NAMALWA (cell line): ENCODE data around the gene TBC1D9.
A peak's percentile ranks its signal among the peaks of the same experiment; 100 is the strongest.

Experiments
- DNase-seq: peaks from one replicate; pipeline ENCODE4 v3.0.0-alpha.2; 2015; ENCODE audit warnings: low spot score

TBC1D9 gene

DNA sequence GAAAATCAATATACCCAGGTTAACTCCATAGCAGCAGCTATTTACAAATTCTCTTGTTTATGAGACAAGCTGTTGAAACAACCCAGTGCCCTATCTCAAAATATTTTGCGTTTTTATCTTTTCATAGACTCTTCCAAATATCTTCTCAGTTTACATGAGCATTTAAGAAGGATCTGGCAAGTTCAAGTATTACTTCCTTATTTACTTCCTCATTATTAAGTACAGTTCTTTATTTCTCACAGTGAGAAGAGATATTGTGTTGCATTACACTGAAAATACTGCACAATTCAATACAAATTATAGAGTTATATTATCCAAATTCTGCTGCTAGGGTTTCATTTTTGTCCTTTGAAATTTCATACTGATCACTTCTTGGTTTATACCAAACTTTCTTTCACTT lies 143.8 kb downstream of the TBC1D9 start:
- no peak for DNase-seq

DNA sequence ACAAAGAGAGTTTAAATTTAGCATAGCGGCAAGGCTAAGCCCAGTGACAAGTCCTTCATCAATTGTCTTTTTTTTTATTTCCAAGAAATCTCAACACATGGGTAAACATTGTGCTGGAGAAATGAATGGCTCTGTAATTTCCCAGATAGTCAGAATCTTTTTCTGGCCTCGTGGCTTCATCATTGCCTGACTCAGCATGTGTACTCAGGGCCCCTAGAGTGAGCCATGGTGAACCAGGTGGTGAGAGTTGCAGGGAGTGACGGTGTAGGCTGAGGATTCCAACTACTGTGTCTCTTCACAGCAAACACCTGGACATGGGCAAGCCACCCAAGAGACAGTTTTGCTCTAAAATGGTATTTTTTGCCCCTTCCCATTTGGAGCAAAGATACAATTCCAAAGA lies 144.3 kb downstream of the TBC1D9 start:
- no peak for DNase-seq

DNA sequence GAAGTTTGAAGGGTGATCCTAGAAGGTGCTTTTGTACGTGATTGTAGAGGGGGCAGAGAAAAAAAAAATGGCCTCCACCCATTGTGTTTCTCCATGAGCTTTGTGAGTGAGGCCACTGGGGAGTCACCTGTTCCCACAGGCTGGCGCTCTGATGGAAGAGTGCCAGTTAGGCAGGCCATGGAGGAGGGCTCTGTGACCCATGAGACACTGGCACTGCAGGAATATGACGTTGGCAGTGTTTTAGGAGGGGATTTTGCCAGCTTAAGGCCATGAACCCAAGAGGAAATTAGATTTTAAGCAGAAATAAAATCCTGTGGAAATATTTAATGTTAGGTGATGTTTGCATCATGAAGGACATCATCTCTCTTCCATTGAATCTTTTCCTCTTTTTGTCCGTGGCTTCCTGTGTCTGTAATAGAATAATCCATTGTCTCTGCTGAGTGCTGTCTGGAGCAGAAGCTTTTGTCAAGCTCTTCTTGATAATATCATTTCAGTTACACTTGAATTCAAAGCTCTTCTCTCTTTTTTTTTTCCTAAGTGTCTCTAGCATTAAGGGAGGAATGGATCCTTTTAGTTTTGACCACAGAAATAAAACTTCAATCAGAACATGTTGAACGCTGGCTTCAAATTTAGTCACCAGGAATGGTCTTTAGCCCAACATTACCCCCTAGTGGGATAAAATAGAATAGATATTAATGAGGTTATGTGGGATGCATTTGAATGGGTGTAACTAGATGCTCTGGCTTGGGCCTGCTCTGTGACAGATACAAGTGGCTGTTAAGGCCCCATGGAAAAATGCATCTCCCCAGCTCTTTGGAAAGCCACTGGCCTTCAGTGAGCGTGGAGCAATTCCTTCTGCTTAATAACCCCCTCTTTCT lies 146.4 kb downstream of the TBC1D9 start:
- DNase-seq, result peak; percentile 80

DNA sequence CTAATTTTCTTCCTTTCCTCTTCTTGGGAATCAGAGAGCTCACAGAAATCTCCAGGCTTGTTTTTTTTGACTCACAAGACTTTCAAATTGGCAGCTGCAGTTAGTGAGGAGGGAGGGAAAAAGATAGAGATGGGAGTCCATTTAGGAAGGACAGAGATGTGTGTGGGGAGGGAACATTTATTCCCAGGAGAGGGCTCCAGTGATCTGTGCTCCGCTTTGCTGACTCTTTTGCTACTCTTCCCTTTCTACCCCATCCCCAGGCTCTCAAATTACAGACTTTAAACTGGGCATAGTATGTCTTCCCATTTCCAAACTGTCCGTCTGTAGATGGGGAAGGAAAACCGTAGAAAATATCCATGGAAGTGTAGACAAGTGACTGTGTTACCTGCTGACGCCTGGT lies 148.3 kb downstream of the TBC1D9 start:
- no peak for DNase-seq

DNA sequence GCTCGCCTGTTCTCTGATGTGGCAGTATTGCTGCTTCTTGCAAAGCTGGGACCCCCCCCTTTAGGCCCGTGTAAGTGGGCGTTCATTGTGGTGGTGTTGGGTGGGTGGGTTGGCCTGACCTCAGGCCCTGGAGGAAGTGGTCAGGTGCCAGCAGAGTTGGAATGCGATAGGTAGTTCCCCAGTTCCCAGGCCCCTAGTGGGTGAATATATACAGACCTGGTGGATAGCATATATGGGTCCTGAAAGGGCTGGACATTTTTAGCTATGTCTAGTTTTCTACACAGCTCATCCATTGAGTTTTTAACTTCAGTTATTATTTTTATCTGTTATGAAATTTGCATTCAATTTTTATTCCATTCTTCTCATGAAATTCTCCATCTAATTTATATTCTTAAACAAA lies 151.6 kb downstream of the TBC1D9 start:
- no peak for DNase-seq

DNA sequence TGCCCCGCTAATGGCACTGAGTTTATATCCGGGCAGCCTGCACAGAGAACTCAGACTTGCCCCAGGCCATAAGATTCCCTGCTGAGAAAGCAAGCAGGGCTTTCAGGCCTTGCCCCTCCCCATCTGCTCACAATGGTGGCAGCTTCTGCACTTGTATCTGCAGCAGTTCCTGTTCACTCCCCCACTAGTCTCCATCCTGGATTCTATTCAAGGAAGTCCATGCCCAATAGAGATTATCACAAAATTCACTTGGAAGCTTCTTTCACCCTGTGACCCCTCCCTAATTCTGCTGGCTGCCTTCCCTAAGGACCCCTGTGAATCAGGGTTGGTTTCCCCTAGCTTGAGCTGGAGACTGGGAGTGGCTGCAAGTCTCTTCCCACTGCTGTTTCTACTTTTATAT lies 152.9 kb downstream of the TBC1D9 start:
- no peak for DNase-seq

DNA sequence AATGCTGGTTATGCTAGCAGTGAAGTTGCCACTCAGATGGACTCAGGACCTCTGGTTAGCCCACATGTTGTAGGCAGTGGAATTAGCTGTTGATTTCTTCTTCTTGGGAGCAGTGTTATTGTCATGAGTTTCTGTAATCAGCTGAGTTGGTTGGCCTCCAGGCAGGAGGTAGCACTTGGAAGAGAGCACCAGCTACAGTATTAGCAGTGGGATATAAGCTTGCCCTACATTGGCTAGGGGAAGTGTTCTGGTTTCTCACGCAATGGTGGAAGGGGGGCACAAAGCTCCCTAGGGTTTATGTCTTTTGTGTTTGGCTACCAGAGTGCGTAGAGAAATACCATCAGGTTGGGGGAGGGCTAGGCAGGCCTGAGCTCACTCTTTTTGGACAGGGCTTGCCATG lies 153.5 kb downstream of the TBC1D9 start:
- no peak for DNase-seq

DNA sequence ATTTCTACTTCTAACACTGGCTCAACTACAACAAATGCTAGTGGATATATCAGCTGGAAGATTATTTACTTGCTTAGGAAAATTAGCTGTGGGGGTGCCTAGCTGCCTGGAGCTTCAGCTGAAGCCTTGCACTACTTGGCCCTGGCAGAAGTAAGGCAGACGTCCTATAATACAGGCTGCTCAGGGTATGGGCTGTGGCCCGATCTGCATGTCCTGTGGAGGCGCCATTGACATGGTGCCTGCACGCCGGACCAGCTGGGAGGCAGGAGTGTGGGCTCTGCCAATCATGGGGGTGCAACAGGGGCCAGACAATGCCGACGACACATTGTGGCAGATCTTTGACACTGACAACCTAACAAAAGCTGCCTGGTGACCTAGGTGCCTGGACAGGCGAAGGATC lies 155.8 kb downstream of the TBC1D9 start:
- no peak for DNase-seq

DNA sequence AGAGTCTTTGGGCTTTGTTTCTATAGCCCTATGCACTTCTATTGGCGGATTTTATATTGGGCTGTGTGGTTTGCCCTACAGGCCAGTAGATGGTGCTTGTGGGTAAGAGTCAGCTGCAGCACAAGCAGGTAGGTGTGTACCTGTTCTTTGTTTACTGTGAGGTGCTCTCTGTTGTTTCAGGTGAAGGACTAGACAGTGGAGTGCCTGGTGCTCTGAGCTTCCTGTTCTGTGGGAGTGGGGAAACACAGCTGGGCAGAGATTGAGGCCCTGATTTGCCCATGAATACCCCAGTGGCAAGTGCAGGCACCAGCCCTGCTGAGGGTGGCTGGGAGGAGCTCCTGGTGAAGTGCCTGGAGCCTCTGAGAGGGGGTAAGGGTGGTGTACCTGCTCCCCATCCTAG lies 161.1 kb downstream of the TBC1D9 start:
- DNase-seq, result peak; percentile 53

DNA sequence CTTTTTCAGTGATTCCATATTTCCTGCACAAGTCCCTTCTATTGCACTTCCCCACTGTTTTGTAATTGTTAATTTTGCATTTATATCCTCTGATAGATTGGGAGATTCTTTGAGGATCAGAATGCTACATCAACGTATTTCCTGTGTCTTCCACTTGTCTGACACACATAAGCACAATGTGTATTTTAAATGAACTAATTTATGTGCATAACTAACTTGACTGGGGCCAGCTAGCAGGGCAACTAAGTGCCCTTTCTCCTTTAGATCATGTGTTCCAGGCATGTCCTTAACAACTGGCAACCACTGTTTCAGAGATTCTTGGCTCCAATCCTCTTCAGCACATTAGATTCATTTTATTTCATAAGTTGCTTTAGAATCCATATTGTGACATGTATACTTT lies 171.7 kb downstream of the TBC1D9 start:
- DNase-seq, result no peak

DNA sequence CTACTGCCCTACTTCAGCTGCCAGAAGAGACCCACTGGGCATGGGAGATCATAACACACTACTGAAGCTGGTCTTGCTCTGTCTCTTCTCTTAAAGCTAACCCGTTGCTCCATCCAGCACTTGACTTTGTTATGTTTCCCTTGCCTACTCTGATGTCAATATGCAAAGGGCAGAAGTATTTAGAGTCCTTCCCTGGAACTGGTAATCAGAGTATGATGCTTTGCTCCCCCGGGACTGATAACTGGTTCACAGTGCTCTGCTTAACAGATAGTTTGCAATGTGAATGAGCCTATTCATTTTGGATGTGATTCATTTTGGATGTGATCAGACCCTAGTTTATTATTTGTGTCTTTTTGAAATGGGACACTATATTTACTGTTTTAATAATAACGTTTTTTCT lies 175.1 kb downstream of the TBC1D9 start:
- DNase-seq, result no peak

DNA sequence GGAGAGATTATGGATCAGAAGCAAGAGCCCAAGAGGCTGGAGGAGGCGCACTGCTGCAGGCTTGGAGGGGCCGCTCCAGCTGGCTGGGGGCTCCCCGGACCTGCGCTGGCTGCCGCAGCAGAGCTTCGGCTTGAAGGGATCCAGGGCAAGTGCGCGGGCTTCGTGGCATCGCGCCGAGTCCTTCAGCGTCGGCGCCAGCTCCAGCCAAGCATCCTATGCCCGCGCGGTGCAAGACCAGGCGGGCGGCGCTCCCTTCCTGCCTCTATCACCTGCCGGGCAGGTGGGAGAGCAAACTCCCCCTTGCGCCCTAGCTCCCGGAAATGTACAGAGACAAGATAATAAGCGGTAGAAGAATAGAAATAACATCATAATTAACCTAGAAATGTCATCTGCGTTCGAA lies 176.9 kb downstream of the TBC1D9 start:
- no peak for DNase-seq

DNA sequence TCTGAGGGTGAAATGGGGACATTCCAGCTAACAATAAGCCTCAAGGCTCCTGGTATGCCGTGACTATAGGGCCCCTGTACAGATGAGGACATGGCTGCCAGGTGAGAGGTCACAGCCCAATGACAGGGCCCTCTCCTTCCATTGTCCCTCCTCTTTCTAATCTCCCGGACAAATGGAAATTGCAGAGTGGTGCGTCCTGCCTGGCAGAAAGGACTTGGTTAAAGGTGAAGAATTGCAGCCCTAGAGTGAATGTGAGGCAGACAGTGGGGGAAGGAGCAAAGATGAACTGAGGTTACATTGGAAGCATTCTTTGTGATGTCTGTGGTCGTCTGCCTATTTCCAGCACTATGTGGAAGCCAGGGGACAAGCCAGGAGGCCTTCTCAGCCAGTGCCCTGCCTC lies 180.7 kb downstream of the TBC1D9 start:
- no peak for DNase-seq

DNA sequence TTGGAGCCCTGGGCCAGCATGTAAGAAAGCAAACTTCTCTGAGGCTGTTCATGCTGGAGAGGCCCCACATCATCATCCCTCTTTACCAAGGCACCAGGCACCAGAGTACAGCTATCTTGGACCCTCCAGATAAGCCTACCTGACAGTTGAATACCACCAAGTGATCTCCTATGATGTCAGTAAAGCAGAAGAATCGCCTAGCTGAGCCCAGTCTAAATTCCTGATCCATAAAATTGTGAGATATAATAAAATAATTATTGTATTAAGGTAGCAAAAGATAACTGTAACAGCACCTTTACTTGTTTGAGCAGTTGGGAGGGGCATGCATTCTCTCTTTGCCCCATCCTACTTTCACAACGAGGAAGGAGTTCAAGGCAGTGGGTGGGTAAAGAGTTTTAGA lies 184.6 kb downstream of the TBC1D9 start:
- DNase-seq, result no peak
